Measurements from ENCODE around the gene SORBS2.

SORBS2 gene

GRCh38 chr4:185680617-185681016 is 131.4 kb downstream of the SORBS2 start:
- DNase-seq (ENCODE audit: low read depth in 2 of 2, low spot score in 1 of 2) = no peak

DNA sequence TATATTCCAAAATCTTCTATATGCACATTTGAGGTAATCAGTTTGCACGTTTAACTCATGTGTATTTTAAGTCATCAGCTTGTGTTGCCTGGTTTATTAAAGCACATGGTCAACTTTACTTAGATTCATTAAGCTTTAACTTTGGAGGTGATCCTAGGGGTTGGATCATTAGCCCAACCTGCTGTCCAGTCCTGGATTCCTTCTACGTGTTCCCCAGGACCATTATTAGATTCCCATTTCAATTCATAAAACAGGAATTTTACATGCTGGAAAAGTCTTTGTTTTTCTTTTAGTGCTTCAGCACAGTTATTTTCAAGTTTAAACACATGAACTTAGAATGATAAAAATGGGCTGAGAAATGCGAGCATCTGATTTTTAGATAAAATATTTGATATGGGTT is 132.5 kb downstream of the SORBS2 start:
- no peak for DNase-seq (ENCODE audit: low read depth in 2 of 2, low spot score in 1 of 2)

DNA sequence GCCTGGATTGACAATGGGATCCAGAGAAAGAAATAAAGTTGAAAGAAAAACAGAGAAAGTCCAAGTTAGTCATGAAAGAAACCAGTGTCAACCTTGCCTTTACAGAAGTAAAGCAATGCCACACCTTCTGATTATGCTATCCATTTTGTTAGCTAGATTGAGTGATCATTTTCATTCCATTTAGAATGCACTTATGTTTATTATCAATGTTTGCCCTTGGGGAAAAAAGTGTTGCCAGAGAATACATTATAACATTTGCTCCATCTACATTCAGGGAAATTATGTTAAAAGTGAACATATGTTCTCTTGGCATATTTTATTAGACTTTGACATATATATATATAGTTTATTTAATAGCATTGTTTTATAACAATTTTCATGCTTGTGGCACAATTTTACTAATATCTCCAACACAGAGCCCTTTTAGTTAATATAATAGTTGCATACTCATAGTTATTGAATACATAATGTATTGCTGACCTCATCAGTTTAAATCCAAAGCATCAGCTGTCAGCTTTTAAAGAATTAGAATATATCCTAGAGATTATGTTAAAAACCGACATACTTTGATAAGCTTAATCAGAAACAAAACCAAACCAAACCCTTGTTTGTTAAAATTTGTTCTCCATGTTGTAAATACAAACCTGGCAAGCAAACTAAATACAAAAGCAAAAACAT is 134.2 kb downstream of the SORBS2 start:
- DNase-seq (ENCODE audit: low read depth in 2 of 2, low spot score in 1 of 2) = no peak

DNA sequence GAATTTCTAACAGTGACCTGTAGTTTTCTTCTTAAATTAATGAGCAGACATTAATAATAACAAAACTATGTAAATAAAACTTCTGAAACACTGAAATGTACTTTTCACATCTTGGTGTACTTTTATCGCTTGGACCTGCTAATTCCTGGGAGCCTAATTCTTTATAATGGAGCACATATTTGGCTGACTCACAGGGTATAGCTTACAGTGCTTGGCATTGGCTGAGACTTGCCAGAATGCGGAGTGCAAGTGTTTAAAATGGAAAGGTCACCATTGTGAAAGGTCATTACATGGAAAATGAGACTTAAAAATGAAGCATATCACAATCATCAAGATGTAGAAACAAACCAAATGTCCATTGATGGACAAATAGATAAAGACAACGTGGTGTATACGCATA is 139.4 kb downstream of the SORBS2 start:
- DNase-seq (ENCODE audit: low read depth in 2 of 2, low spot score in 1 of 2) = no peak

DNA sequence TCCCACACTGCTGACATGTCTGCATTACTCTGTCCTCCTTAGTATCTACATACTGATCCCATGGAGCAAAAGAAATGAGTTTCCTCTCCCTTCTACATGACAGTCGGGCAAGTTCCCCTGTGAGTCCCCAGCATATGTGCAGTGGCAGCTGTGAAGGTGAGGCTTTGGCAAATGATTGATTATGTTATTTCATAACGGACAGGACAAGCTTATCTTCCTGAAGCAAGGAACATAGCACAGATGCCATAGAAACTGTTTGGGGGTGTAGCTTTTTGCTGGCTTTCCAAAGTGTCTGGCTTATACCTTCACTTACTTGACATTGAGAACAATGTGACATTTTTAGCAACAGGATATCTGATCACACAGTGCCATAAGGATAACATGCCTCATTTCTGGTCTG is 139.8 kb downstream of the SORBS2 start:
- DNase-seq (ENCODE audit: low read depth in 2 of 2, low spot score in 1 of 2) = no peak

DNA sequence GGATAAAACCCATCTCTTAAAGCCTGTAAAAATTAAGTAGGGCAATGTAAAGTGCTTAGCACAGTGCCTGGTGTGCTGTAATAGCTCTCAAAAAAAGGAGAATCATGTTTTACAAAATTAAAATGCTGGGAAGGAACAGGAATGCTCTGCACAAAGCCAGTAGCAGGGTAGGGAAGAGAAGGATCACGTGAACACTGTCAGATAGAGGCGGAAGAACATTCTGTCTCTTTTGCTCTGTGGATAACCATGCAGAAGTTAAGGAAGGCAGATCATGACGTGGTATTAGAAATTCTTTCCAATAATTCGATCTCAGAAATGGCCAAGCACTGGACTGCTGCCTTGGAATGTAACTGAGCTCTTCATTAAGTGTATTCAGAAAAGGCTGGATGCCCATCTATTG is 140.5 kb downstream of the SORBS2 start:
- DNase-seq (ENCODE audit: low read depth in 2 of 2, low spot score in 1 of 2) = no peak

DNA sequence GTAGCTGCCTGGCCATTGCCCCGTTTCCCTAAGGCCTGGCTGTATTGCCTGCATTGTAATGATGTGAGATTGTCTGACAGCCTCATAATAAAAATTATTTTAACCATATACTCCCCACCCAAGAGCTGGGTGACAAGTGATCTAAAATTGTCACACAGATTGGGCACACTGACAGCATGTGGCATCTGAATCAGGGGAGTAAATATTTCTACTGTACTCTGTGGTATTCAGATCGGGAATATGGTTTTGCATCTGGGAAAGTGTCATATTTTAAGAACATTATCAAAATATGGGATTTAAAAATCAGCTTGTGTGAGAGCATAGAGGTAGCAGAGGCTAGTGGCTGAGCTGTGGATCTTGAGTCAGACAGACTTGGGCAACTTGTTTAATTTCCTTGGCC is 140.9 kb downstream of the SORBS2 start:
- DNase-seq (ENCODE audit: low read depth in 2 of 2, low spot score in 1 of 2) = no peak

GRCh38 chr4:185669288-185669687 is 142.7 kb downstream of the SORBS2 start:
- no peak for DNase-seq (ENCODE audit: low read depth in 2 of 2, low spot score in 1 of 2)

DNA sequence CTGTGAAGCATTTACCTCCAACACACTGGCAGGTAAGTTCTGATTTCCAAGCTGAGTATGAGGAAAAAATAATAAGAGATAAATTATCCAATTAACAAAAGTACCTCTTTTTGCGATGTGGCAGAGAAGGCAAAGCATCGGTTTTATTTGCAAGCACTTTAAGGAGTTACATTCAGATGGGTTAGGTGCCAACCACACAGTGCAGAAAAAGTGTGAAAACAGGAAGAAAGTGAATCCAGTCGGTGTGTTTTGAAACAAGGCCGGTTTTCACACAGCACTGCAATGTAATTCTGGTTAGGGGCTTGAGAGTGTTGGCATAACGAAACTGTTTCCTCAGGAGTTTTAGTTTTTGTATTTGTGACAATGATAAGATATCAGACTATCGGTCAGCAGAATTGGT is 145.8 kb downstream of the SORBS2 start:
- DNase-seq (ENCODE audit: low read depth in 2 of 2, low spot score in 1 of 2) = no peak

GRCh38 chr4:185665655-185666054 is 146.3 kb downstream of the SORBS2 start:
- DNase-seq (ENCODE audit: low read depth in 2 of 2, low spot score in 1 of 2) = no peak

DNA sequence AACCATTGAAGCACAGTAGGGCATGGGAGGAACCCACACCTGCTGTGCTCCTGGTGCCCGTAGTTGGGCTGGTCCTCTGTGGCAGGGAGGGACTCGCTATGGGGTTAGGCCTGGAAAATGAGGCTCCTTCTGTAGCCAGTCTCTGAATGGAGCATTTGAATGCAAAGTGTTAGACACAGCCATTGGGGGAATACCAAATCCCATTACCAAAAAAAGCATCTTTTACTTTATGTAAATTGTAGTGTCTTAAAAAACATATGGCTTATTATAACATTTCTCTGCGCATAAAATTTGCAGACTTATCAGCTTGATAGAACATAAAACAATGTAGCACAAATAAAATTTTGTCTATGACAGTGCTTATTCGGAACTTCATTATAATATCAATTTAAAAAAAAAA is 147.5 kb downstream of the SORBS2 start:
- no peak for DNase-seq (ENCODE audit: low read depth in 2 of 2, low spot score in 1 of 2)

GRCh38 chr4:185662030-185662778 is 149.8 kb downstream of the SORBS2 start:
- DNase-seq (ENCODE audit: low read depth in 2 of 2, low spot score in 1 of 2) = no peak

DNA sequence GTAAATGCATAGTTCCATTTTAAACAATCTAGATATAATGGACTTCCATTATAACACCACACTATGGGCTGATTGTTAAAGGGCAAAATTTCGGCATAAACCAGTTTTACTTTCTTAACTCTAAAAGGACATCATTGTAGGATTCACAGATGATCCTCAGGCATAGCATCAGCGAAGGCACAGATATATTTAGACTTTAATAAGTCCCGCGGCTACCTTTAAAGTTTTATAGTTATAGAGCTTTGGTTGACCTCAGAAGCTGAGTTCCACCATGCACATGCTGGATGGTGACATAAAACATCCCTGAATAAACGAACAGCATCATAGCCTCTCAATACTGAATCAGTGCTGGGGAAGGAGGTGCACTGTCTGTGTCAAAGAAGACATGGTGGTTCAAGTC is 151.7 kb downstream of the SORBS2 start:
- no peak for DNase-seq (ENCODE audit: low read depth in 2 of 2, low spot score in 1 of 2)

DNA sequence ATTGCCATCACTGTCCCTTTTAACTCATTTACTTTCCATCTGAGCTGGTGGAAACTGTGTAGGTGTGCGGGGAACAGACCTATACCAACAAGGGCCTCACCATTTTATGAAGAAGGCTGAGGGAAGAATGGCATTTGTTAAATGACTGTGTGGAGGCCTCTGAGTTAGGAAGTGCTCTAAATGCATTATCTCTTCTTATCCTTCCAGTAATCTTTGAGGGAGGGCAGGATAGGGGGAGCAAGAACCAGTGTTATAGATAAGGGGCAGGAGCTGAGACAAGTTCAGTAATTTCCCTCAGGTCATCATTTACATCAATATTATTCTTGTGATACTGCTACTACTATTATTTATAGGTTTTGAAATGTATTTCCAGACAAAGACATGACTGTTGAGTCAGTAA is 154.3 kb downstream of the SORBS2 start:
- no peak for DNase-seq (ENCODE audit: low read depth in 2 of 2, low spot score in 1 of 2)

GRCh38 chr4:185657183-185657582 is 154.8 kb downstream of the SORBS2 start:
- no peak for DNase-seq (ENCODE audit: low read depth in 2 of 2, low spot score in 1 of 2)

DNA sequence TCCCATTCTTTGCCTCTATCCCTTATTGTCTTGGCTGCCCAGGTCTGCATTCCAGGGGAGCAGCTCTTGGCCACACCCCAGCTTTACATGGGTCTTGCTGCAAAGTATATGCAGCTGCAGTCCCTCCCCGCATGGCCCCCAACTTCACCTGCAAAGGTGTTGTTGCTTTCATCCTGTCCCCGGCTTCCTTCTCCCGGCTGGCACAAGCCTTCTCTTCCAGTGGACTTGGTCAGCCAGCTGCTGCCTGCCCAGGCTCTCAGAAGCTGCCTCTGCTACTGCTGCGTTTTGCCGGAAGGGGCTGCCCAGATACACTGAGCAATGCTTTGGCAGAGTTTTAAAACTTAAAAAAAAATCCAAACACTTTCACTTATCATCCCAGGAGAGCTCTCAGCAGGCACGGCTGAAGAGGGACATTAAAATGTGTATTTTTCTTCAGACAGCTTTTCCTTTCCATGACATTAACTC is 155.5 kb downstream of the SORBS2 start:
- DNase-seq (ENCODE audit: low read depth in 2 of 2, low spot score in 1 of 2) = no peak

DNA sequence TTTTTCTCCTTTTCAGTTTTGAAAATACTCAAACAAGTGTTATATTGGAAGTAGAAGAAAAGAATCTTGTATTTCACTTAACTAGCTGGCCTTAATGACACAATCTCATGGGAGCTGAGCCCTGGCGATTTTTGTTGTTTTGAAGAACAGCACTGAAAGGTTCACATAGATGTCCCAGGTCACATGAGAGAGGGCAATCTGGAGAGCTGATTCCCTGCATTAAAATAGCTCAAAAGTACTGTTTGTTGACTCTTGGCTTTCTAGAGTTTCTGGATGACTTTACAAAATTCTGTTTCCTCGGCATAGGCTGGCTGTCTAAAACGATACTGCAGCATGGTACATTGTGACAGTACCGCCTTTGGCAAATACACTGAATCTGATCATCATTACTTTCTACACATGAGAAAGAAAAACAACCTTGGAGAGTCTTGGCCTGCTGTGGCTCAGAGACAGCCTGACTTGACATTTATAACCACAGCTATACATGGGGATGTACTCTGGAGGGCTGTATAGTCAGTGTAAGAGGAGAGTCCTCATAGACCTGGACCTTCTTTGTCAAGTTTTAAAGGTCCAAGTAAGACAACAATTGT is 156.9 kb downstream of the SORBS2 start:
- no peak for DNase-seq (ENCODE audit: low read depth in 2 of 2, low spot score in 1 of 2)

- no peak for DNase-seq (ENCODE audit: low read depth in 2 of 2, low spot score in 1 of 2)
Observed at GRCh38 chr4:185654311-185654710, 157.7 kb downstream of the SORBS2 start.

- no peak for DNase-seq (ENCODE audit: low read depth in 2 of 2, low spot score in 1 of 2)
Observed at GRCh38 chr4:185651851-185652250, 160.1 kb downstream of the SORBS2 start.

GRCh38 chr4:185651137-185651677 is 160.8 kb downstream of the SORBS2 start:
- DNase-seq (ENCODE audit: low read depth in 2 of 2, low spot score in 1 of 2) = no peak

- DNase-seq (ENCODE audit: low read depth in 2 of 2, low spot score in 1 of 2) = no peak
Observed at GRCh38 chr4:185648631-185649030, 163.4 kb downstream of the SORBS2 start.

DNA sequence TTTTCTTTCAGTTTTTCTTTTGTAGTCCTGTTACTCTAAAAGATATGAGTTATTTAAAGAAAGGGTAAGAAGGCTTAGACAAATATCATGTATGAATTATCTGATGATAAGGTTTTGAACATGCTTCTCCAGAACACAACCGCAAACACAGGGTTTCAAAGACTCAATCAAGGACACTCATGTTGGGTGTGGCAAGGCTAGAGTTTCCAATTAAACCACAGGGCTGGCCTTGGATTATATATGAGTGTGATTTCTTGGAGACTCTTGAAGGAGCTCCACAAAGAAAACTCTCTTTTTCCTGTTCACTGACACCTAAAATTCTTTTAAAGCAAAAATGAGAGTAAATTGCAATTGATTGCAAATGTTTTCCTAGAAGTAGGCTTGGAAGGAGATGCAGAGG is 166.6 kb downstream of the SORBS2 start:
- no peak for DNase-seq (ENCODE audit: low read depth in 2 of 2, low spot score in 1 of 2)
